Keratinocyte (primary cell): ENCODE measurements around the gene BANP. TPM values are rescaled to one million over a fixed set of nuclear protein-coding genes. Genes with fewer than 3 reads are reported as not detected.
"Not testable (repeated sequence)": the region's sequence is repeated elsewhere in the genome, so short reads cannot be mapped to it uniquely, and the experiment has no call there.

ENCODE experiments used
- DNase-seq: peaks from one replicate; pipeline ENCODE4 v3.0.0-alpha.2; 2011; ENCODE audit warnings: low read depth, missing footprints, low spot score
- FAIRE-seq: peaks from 2 replicates; lab custom pipeline; 2011; peaks lifted over from hg19 to GRCh38; lab: Jason Lieb, UNC
- H2AFZ ChIP-seq: 2 replicates; pipeline ENCODE4 v1.6.0; 2012; ENCODE audit warnings: low read length, control low read depth, inconsistent platforms; ENCODE audit not compliant: control insufficient read depth
- H3K27ac ChIP-seq: 2 replicates; pipeline ENCODE4 v1.5.1; 2011; ENCODE audit warnings: low read length; ENCODE audit not compliant: control insufficient read depth, insufficient read depth
- H3K27me3 ChIP-seq: 3 replicates; pipeline ENCODE4 v1.6.0; 2011; ENCODE audit warnings: low read length; ENCODE audit not compliant: control insufficient read depth, insufficient read depth; ENCODE audit errors: extremely low read depth
- H3K36me3 ChIP-seq, 2 experiments: 2 replicates in 1 of 2; 3 replicates in 1 of 2; pipeline ENCODE4 v1.5.1; 2011; ENCODE audit warnings: low read length in 2 of 2, mild to moderate bottlenecking in 1 of 2; ENCODE audit not compliant: control insufficient read depth in 2 of 2, insufficient read depth in 2 of 2; ENCODE audit errors: extremely low read depth in 1 of 2
- H3K4me1 ChIP-seq: 3 replicates; pipeline ENCODE4 v1.5.1; 2011; ENCODE audit warnings: low read length; ENCODE audit not compliant: control insufficient read depth, insufficient read depth; ENCODE audit errors: extremely low read depth
- H3K4me2 ChIP-seq: 3 replicates; pipeline ENCODE4 v1.6.0; 2011; ENCODE audit warnings: low read depth, low read length; ENCODE audit not compliant: control insufficient read depth, insufficient read depth; ENCODE audit errors: extremely low read depth
- H3K4me3 ChIP-seq, 3 experiments: fragments of 200-600 bp in 1 of 3; sonication (generic) in 1 of 3; 2 replicates in 2 of 3; 3 replicates in 1 of 3; pipeline ENCODE4 v1.5.1; 2011 to 2016; ENCODE audit warnings: low read length in 3 of 3, mild to moderate bottlenecking in 3 of 3, control low read depth in 2 of 3, inconsistent platforms in 1 of 3, low read depth in 1 of 3, mixed read lengths in 1 of 3, mixed run types in 1 of 3, moderate library complexity in 1 of 3; ENCODE audit not compliant: control insufficient read depth in 2 of 3, insufficient read depth in 2 of 3; ENCODE audit errors: extremely low read depth in 1 of 3
- H3K79me2 ChIP-seq: 2 replicates; pipeline ENCODE4 v1.6.0; 2012; ENCODE audit warnings: low read length; ENCODE audit not compliant: control insufficient read depth, insufficient read depth
- H3K9ac ChIP-seq: 3 replicates; pipeline ENCODE4 v1.6.0; 2011; ENCODE audit warnings: low read length; ENCODE audit not compliant: control insufficient read depth, insufficient read depth; ENCODE audit errors: extremely low read depth
- H3K9me1 ChIP-seq: 3 replicates; pipeline ENCODE4 v1.6.0; 2011; ENCODE audit warnings: low read length; ENCODE audit not compliant: control insufficient read depth, insufficient read depth; ENCODE audit errors: extremely low read depth
- H3K9me3 ChIP-seq: 2 replicates; pipeline ENCODE4 v1.5.1; 2012; ENCODE audit warnings: low read depth, low read length; ENCODE audit not compliant: control insufficient read depth
- H4K20me1 ChIP-seq: 3 replicates; pipeline ENCODE4 v1.6.0; 2011; ENCODE audit warnings: low read length; ENCODE audit not compliant: control insufficient read depth, insufficient read depth; ENCODE audit errors: extremely low read depth
- CTCF ChIP-seq, 3 experiments: IDR thresholded peaks in 1 of 3; conservative IDR thresholded peaks in 1 of 3; optimal IDR thresholded peaks in 1 of 3; 2 replicates in 2 of 3; 3 replicates in 1 of 3; pipeline versions ENCODE3 to v1.5.1; 2011; ENCODE audit warnings: low read length in 3 of 3, mild to moderate bottlenecking in 3 of 3, moderate library complexity in 2 of 3, control low read depth in 1 of 3, inconsistent platforms in 1 of 3; ENCODE audit not compliant: insufficient read depth in 2 of 3; ENCODE audit errors: extremely low read depth in 1 of 3
- EZH2 ChIP-seq: IDR thresholded peaks from one replicate; pipeline ENCODE4 v1.6.1; 2012; ENCODE audit warnings: inconsistent platforms, mild to moderate bottlenecking, low read length, moderate library complexity
- dilution Hi-C: fragments of 300-500 bp; cut with MboI; formaldehyde crosslinking; loops from one replicate; pipeline ENCODE4 v1.7.0; 2020; ENCODE audit warnings: low sequenced_read_pairs; ENCODE audit not compliant: extremely low pct_ligation_motif_present
- polyA plus RNA-seq, 5 experiments: library from polyadenylated mRNA; depleted of rRNA in 3 of 5; stranded (reverse) in 3 of 5; stranded (forward) in 1 of 5; unstranded in 1 of 5; fragments of >200 nt; gene quantifications; 1 replicate in 1 of 5; 2 replicates in 3 of 5; 3 replicates in 1 of 5; pipeline versions ENCODE4 v1.2.1 to v1.2.3, GENCODE V29; 2011 to 2012; ENCODE audit warnings: missing spikeins in 2 of 5, low read depth in 1 of 5, low replicate concordance in 1 of 5

Gene BANP
- polyA plus RNA-seq, 1 donor (not counting 4 experiments of a cell fraction or from before 2014, with no cell fraction given) = 10.8 TPM

GRCh38 chr16:88026964-88027938 is 76.0 kb downstream of the BANP start:
- H3K9me3 ChIP-seq = no peaks in the 10 kb centered on the region
- no peak for FAIRE-seq

GRCh38 chr16:88028177-88028930 is 77.1 kb downstream of the BANP start:
- H2AFZ ChIP-seq, H3K27me3 ChIP-seq, H3K4me2 ChIP-seq, H3K9me3 ChIP-seq, H4K20me1 ChIP-seq, H3K9me1 ChIP-seq, H3K9ac ChIP-seq, H3K27ac ChIP-seq, DNase-seq, FAIRE-seq, H3K79me2 ChIP-seq, H3K4me3 ChIP-seq, dilution Hi-C loops, H3K36me3 ChIP-seq: not testable (repeated sequence)
- peaks cover 13% of the 10 kb centered on the region for H3K4me1 ChIP-seq

More at GRCh38 chr16:88026964-88027938, 76.0 kb downstream of the BANP start:
- H3K27ac ChIP-seq = no peak overlapping the region
- no peaks in the 10 kb centered on the region for H4K20me1 ChIP-seq
- H3K4me1 ChIP-seq = peaks cover 13% of the 10 kb centered on the region
- no peaks in the 10 kb centered on the region for H3K27me3 ChIP-seq
- H3K36me3 ChIP-seq = peaks cover 0 to 8% of the 10 kb centered on the region in 2 experiments
- H3K9me1 ChIP-seq = no peaks in the 10 kb centered on the region
- H3K4me2 ChIP-seq = no peak overlapping the region
- no peak overlapping the region for H3K9ac ChIP-seq
- H3K4me3 ChIP-seq = no peak overlapping the region
- dilution Hi-C loops = no loop called here
- H2AFZ ChIP-seq = no peak overlapping the region
- DNase-seq = no peak
- no peak for TF ChIP-seq CTCF (optimal IDR thresholded peaks at IDR 0.05 in 1 of 3, IDR thresholded peaks at IDR 0.05 in 1 of 3, conservative IDR thresholded peaks at IDR 0.05 in 1 of 3; ENCODE audit: extremely low read depth in 1 of 3, insufficient read depth in 2 of 3, low read length in 3 of 3)
- TF ChIP-seq EZH2 = no peak
- H3K79me2 ChIP-seq = no peaks in the 10 kb centered on the region
